DND-41 (cell line): Measurements from ENCODE around the gene NTN5.

Source experiments
- ATAC-seq: fragments of 200-7000 bp; cut with Tn5 transposase; 3 replicates; pipeline ENCODE4 v1.9.1; 2021; ENCODE audit warnings: low read depth; ENCODE audit not compliant: insufficient read depth
- DNase-seq: peaks from one replicate; pipeline ENCODE4 v3.0.0-alpha.2; 2020
- H2AFZ ChIP-seq: 2 replicates; pipeline ENCODE4 v1.6.0; 2012; ENCODE audit warnings: low read depth, low read length
- H3K27ac ChIP-seq: 2 replicates; pipeline ENCODE4 v1.5.1; 2012; ENCODE audit warnings: low read length, inconsistent platforms
- H3K27me3 ChIP-seq: fragments of 200-600 bp; sonication (generic); 2 replicates; pipeline ENCODE4 v1.6.0; 2012; ENCODE audit warnings: low read length, mild to moderate bottlenecking, inconsistent platforms; ENCODE audit not compliant: insufficient read depth, poor library complexity
- H3K36me3 ChIP-seq: 2 replicates; pipeline ENCODE4 v1.5.1; 2012; ENCODE audit warnings: low read length, inconsistent platforms; ENCODE audit not compliant: insufficient read depth
- H3K4me1 ChIP-seq: 2 replicates; pipeline ENCODE4 v1.5.1; 2012; ENCODE audit warnings: mild to moderate bottlenecking, low read length; ENCODE audit not compliant: insufficient read depth
- H3K4me2 ChIP-seq: 2 replicates; pipeline ENCODE4 v1.6.0; 2012; ENCODE audit warnings: mild to moderate bottlenecking, moderate library complexity, low read length, inconsistent platforms; ENCODE audit not compliant: insufficient read depth
- H3K4me3 ChIP-seq, 2 experiments: fragments of 200-600 bp in 1 of 2; shearing (Covaris generic) in 1 of 2; 2 replicates each; pipeline ENCODE4 v1.5.1; 2012 to 2016; ENCODE audit warnings: inconsistent platforms in 2 of 2, low read length in 2 of 2, mild to moderate bottlenecking in 2 of 2, low read depth in 1 of 2, moderate library complexity in 1 of 2
- H3K79me2 ChIP-seq: 2 replicates; pipeline ENCODE4 v1.6.0; 2012; ENCODE audit warnings: low read length, inconsistent platforms; ENCODE audit not compliant: insufficient read depth
- H3K9ac ChIP-seq: 2 replicates; pipeline ENCODE4 v1.6.0; 2012; ENCODE audit warnings: low read depth, mild to moderate bottlenecking, inconsistent platforms, low read length, moderate library complexity
- H3K9me3 ChIP-seq: 2 replicates; pipeline ENCODE4 v1.5.1; 2012; ENCODE audit warnings: low read length, moderate library complexity, mild to moderate bottlenecking, inconsistent platforms; ENCODE audit not compliant: insufficient read depth, severe bottlenecking
- H4K20me1 ChIP-seq: 2 replicates; pipeline ENCODE4 v1.6.0; 2012; ENCODE audit warnings: low read length; ENCODE audit not compliant: insufficient read depth
- EZH2 ChIP-seq: IDR thresholded peaks from 3 replicates; pipeline ENCODE4 v1.6.1; 2012; ENCODE audit warnings: borderline replicate concordance, low read depth, mild to moderate bottlenecking, moderate library complexity, low read length, inconsistent platforms; ENCODE audit not compliant: severe bottlenecking
- TF ChIP-seq, protein P1 (sequence below): IDR thresholded peaks from 2 replicates; pipeline ENCODE4 v1.5.1; 2012; ENCODE audit warnings: borderline replicate concordance, low read length, moderate library complexity, mild to moderate bottlenecking; ENCODE audit not compliant: poor library complexity, severe bottlenecking; ENCODE audit errors: extremely low read depth

The NTN5 gene

DNA sequence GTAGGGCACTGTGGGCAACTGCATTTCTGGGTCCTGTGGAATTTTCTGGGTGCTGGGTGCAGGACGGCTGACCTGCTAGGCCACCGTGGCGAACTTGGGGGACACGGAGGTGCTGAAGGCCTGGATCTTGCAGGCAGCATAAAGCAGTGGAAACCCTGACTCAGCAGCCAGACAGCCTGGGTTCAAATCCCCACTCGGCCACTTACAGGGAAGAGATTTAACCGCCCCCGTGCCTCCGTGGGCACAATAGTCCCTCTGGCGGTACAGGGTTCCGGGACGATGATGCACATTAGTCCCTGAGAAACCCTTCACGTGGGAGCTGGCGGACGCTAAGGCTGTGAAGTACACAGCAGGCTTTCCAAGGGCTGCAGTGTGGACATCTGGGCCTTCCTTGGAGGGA lies 60.9 kb downstream of the NTN5 start:
- no peak for DNase-seq
- no peak for ATAC-seq
- Histone ChIP-seq H3K4me3 (no peak overlapping the region), H3K27me3 (no peaks in the 10 kb centered on the region), H2AFZ (no peak overlapping the region), H3K4me2 (no peak overlapping the region), H3K79me2 (peaks cover 15% of the 10 kb centered on the region), H3K36me3 (peaks cover 21% of the 10 kb centered on the region), H3K9me3 (no peaks in the 10 kb centered on the region), H3K27ac (no peak overlapping the region), H3K4me1 (peaks cover 6% of the 10 kb centered on the region), H3K9ac (no peak overlapping the region), H4K20me1 (peaks cover 33% of the 10 kb centered on the region)
- TF ChIP-seq EZH2, result no peak
- TF ChIP-seq, protein P1, sequence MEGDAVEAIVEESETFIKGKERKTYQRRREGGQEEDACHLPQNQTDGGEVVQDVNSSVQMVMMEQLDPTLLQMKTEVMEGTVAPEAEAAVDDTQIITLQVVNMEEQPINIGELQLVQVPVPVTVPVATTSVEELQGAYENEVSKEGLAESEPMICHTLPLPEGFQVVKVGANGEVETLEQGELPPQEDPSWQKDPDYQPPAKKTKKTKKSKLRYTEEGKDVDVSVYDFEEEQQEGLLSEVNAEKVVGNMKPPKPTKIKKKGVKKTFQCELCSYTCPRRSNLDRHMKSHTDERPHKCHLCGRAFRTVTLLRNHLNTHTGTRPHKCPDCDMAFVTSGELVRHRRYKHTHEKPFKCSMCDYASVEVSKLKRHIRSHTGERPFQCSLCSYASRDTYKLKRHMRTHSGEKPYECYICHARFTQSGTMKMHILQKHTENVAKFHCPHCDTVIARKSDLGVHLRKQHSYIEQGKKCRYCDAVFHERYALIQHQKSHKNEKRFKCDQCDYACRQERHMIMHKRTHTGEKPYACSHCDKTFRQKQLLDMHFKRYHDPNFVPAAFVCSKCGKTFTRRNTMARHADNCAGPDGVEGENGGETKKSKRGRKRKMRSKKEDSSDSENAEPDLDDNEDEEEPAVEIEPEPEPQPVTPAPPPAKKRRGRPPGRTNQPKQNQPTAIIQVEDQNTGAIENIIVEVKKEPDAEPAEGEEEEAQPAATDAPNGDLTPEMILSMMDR, result no peak
